GM19035 (cell line): ENCODE measurements around the gene ZNF497.
"Not testable (repeated sequence)": the region's sequence is repeated elsewhere in the genome, so short reads cannot be mapped to it uniquely, and the experiment has no call there.

Experiments used
- ATAC-seq: cut with Tn5 transposase; IDR thresholded peaks from one replicate; pipeline ENCODE4 v1.9.1; 2021; ENCODE audit not compliant: unreplicated experiment

The ZNF497 gene

GRCh38 chr19:58348080-58348479 is 14.5 kb downstream of the ZNF497 start:
- not testable (repeated sequence) for ATAC-seq

GRCh38 chr19:58346961-58347929 is 15.3 kb downstream of the ZNF497 start:
- peak; percentile 93 for ATAC-seq

- no peak for ATAC-seq
Observed at GRCh38 chr19:58345558-58345957, 17.0 kb downstream of the ZNF497 start.

- ATAC-seq, result no peak
Observed at GRCh38 chr19:58338825-58339558, 23.6 kb downstream of the ZNF497 start.

GRCh38 chr19:58338336-58338735 is 24.2 kb downstream of the ZNF497 start:
- no peak for ATAC-seq

- ATAC-seq, result no peak
Observed at GRCh38 chr19:58336820-58337219, 25.7 kb downstream of the ZNF497 start.

- no peak for ATAC-seq
Observed at GRCh38 chr19:58336216-58336615, 26.3 kb downstream of the ZNF497 start.

GRCh38 chr19:58335630-58336029 is 26.9 kb downstream of the ZNF497 start:
- ATAC-seq, result no peak

GRCh38 chr19:58334691-58335249 is 27.8 kb downstream of the ZNF497 start:
- no peak for ATAC-seq

- no peak for ATAC-seq
Observed at GRCh38 chr19:58332697-58333096, 29.9 kb downstream of the ZNF497 start.

GRCh38 chr19:58330458-58330857 is 32.1 kb downstream of the ZNF497 start:
- ATAC-seq, result no peak

GRCh38 chr19:58328999-58329398 is 33.6 kb downstream of the ZNF497 start:
- ATAC-seq, result no peak

GRCh38 chr19:58326914-58327726 is 35.4 kb downstream of the ZNF497 start, which contains the start of gene ZSCAN22:
Gene ZSCAN22, plus strand, starts transcription at chr19:58326994. Its CDS starts 7,809 bp downstream, at chr19:58334803.
- ATAC-seq, result peak; percentile 84

GRCh38 chr19:58326501-58326913 is 36.0 kb downstream of the ZNF497 start:
- ATAC-seq, result no peak

GRCh38 chr19:58325311-58326022 is 37.1 kb downstream of the ZNF497 start:
- ATAC-seq, result no peak

GRCh38 chr19:58319241-58319640 is 43.3 kb downstream of the ZNF497 start:
- no peak for ATAC-seq

GRCh38 chr19:58318297-58318696 is 44.3 kb downstream of the ZNF497 start:
- ATAC-seq, result no peak

GRCh38 chr19:58317476-58318072 is 45.0 kb downstream of the ZNF497 start:
- no peak for ATAC-seq

- ATAC-seq, result no peak
Observed at GRCh38 chr19:58315580-58315979, 47.0 kb downstream of the ZNF497 start.
